Esophagus squamous epithelium (tissue), 4 donors: ENCODE measurements around the gene PEX14.

ENCODE experiments used
- CTCF ChIP-seq, 6 experiments: fragments of 450-650 bp in 4 of 6; fragments of 200-600 bp in 2 of 6; sonication (generic) in 2 of 6; IDR thresholded peaks; one replicate each; pipeline ENCODE4 v1.5.1; 2016 to 2019; ENCODE audit warnings: antibody characterized with exemption in 6 of 6, mild to moderate bottlenecking in 4 of 6, moderate library complexity in 4 of 6
- POLR2A ChIP-seq, 4 donors: fragments of 450-650 bp; IDR thresholded peaks; one replicate each; pipeline ENCODE4 v1.6.1; 2017; ENCODE audit warnings: antibody characterized with exemption in 4 of 4, mild to moderate bottlenecking in 4 of 4, moderate library complexity in 3 of 4

DNA sequence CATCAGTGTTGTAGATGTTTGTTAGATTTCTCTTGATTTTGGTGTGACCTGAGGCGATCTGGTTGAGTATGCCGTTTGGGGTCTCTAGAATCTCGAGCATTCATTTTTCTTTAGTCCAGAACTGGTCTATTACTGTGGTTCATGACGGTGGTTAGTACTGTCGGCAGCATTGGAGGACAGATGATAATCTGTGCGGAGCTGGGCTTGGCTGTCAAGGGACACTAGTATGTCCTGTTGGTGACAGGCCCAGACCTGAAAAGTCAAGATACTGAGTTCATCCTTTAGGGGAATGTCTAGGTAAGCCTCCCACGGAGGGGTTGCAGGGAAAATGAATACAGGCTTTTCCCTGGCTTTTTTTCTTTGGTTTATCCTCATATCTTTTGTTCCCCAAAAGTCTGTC is 59.8 kb downstream of the PEX14 start:
- TF ChIP-seq CTCF (IDR thresholded peaks at IDR 0.05) (no peak), POLR2A (IDR thresholded peaks at IDR 0.05) (no peak)
